ENCODE data around the gene IDH3A.

GRCh38 chr15:78107471-78107870, 41.7 kb upstream of the IDH3A start:
- TF ChIP-seq CTCF (conservative IDR thresholded peaks at IDR 0.05) (no peak), EZH2 (IDR thresholded peaks at IDR 0.05; ENCODE audit: low read depth) (no peak)
